GM18507 (cell line): ENCODE measurements around the gene COMMD9.
"Not testable (repeated sequence)": the region's sequence is repeated elsewhere in the genome, so short reads cannot be mapped to it uniquely, and the experiment has no call there.

Source experiments
- DNase-seq: peaks from one replicate; pipeline ENCODE4 v3.0.0; 2011; ENCODE audit warnings: low read depth; ENCODE audit not compliant: insufficient read length; ENCODE audit errors: extremely low spot score
- FAIRE-seq: peaks from 2 replicates; lab custom pipeline; 2011; peaks lifted over from hg19 to GRCh38; lab: Jason Lieb, UNC

COMMD9 gene

DNA sequence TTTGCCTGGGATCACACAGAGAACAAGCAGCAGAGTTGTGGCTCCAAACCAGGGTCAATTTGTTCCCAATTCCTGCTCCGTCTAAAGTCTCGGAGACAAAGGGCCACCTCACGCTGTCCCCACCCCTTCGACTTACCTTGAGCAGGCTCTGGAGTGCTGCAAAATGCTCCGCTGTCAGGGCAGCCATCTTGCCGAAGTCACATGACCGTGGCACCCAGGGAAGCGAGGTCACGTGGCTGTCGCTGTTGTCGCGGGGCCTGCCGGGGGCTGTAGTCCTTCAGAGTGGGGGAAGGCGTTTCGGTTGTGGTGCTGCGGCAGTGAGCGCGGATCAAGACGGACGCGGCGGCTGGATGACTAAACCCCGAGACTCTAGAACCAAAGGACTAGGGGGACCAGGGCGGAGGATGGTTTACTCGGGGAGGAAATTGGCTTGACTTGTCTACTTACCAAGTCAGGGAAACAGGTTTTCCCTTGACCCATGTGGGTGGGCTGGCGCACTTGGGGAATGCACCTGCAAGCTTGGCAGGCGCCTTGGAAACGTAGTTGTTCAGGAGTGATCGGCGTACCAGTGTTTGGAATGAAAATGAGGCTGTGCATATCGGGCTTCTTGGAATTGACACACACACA is at the start of gene COMMD9:
TSS of gene COMMD9 (minus strand) at position 199 of the 627 bp plus-strand sequence. CDS start at position 187, 12 bp downstream.
- DNase-seq (peak; percentile 92), FAIRE-seq (peak; percentile 95)

DNA sequence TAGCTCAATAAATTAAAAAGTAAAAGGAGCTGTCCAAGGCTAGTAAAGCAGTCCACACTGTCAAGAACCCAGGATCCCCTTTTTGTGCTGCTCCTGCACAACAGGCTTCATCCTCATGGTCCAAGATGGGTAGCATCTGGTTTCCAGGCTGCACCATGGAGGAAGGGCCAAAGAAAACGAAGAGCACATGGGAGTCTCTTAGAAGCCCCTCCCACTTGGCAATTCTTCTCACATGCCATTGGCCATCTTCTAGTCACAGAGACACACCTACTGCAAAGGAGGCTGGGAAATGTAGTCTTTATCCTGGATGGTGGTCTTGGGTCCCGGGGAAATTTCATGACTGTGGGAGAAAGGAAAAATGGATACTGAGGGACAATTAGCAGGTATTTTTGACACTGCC is 44.7 kb upstream of the COMMD9 start:
- DNase-seq (no peak), FAIRE-seq (no peak)

GRCh38 chr11:36333468-36333867 is 44.2 kb upstream of the COMMD9 start:
- DNase-seq (no peak), FAIRE-seq (no peak)

DNA sequence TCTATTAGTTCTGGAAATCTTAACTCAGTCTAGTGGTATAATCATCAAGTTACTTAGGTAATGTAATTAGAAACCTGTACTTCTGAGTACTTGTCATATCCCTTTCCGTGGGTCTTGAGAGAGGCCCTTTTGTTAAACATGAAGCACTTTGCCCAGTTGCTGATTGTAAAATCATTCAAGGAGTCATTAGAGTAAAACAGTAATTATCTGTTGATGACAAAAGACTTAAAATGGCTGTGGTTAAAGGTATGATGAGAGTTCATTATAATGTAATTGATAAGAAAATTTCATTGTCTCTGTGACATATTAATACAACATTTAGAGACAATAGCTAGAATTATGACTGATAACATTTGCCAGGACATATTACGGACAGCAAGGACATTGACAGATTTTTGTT is 41.2 kb upstream of the COMMD9 start:
- DNase-seq (no peak), FAIRE-seq (no peak)

DNA sequence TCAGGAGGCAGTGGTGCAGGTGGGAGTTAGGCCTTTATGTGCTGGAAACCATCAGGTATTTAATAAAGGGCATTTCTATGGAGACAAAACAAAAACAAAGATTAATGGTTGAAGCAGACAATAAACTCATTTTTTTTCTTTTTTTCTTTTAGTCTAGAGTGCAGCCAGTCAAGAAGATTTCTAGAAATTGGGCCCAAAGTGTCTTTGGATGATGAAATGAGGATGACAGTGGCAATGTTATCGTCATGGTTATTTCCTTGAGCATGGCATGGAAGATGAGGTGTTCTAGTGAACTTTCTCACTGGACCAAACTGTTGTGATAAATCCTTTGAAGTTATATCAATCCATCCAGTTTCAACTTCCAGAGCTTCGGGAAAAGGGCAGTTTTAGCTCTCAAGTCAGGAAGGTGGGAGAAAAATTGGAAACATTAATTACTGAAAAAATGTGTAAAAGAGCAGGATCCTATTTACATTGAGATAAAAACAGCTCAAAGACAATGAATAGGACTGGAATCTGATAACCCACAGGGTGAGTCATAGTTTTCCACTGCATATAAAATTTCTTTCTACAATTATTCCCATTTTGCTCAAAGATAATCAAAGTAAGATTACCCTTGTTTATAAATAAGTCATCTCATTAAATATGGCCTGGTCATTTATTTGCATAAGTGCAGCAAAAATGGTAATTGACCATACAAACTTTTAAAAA is 39.9 kb upstream of the COMMD9 start:
- DNase-seq: no peak
- no peak for FAIRE-seq

DNA sequence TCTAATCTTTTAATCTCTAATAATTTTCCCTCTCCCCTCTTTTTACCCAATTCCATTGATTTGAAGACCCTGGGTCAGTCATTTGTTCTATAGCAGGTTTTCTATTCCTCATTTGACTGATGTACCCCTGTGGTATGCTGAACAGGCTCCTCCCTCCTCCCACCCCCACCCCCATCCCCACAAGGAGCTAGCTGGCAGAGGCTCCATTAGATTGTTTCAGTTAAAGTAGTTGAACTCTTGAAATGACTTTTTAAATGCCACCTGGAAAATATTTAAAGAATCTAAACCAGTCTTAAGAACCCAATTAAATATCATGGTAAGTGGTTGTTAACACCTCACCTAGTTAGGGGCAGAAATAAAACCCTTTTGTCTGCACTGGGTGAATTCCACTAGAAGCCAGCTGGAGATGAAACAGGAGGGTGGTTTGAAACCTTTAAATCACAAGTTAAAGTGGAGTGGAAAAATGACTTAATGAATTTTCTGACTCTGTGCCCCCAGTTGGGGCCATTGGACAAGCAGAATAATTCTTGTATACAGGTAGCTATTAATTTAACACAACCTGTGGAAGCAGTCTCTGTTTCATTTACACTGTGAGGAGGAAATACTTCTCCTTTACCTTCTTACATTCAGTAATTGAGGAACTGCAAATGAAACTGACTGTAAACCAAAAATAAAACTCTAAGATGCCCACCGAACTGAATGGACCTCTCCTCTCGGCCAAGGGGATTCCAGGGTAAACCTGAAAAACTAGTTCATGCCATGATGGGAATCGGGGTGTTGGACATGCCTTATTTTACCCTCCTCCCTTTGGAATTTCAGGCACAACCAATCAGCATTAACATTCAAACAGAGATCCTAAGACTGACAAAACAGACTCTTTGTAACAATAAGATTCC is 37.5 kb upstream of the COMMD9 start:
- FAIRE-seq: peak; percentile 63
- no peak for DNase-seq

GRCh38 chr11:36325403-36325802 is 36.2 kb upstream of the COMMD9 start:
- not testable (repeated sequence) for FAIRE-seq, DNase-seq

GRCh38 chr11:36324956-36325355 is 35.7 kb upstream of the COMMD9 start:
- FAIRE-seq, DNase-seq: not testable (repeated sequence)

- DNase-seq (no peak), FAIRE-seq (no peak)
Observed at GRCh38 chr11:36317992-36318391, 28.8 kb upstream of the COMMD9 start.

GRCh38 chr11:36316049-36316448 is 26.8 kb upstream of the COMMD9 start:
- no peak for FAIRE-seq

GRCh38 chr11:36314434-36314767 is 25.2 kb upstream of the COMMD9 start:
- no peak for DNase-seq
- no peak for FAIRE-seq

More at GRCh38 chr11:36316049-36316448, 26.8 kb upstream of the COMMD9 start:
- no peak for DNase-seq

DNA sequence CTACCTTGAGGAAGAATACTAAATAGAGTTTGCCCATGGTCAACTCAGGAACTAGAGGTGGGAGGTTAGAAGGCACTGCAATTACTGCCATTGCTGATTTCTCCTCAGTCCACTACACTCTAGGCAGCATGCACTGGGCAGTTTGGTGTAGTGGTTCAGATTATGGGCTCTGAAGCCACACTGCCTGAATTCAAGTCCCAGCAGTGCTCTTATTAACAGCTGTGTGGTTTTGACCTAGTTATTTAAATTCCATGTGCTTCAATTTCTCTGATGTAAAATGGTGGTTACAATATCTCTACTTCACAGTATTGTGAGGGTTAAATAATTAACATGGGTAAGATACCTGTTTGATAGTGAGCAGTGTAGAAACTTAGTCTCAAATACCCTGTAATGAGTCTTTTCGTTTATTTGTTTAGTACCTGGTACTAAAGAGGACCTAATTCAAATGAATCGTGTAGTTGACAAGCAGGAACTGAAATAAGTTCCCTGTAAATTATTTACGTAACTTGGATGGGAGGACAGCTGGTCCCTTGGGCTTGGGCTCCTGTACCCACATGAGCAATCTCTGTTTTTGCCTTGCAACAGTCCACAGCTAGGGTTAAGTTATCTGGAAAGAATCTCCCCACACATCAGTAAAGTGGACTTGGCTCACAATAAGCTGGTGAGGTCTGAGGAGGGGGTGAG is 24.7 kb upstream of the COMMD9 start:
- FAIRE-seq (no peak), DNase-seq (no peak)

GRCh38 chr11:36312611-36313472 is 23.6 kb upstream of the COMMD9 start:
- FAIRE-seq: peak; percentile 21
- no peak for DNase-seq

GRCh38 chr11:36311926-36312595 is 22.8 kb upstream of the COMMD9 start:
- FAIRE-seq: no peak
- DNase-seq: no peak

- no peak for DNase-seq
- no peak for FAIRE-seq
Observed at GRCh38 chr11:36309779-36310178, 20.6 kb upstream of the COMMD9 start.

- no peak for DNase-seq
- no peak for FAIRE-seq
Observed at GRCh38 chr11:36308577-36308976, 19.4 kb upstream of the COMMD9 start.

- peak; percentile 64 for FAIRE-seq
- no peak for DNase-seq
Observed at GRCh38 chr11:36306888-36307287, 17.7 kb upstream of the COMMD9 start.

DNA sequence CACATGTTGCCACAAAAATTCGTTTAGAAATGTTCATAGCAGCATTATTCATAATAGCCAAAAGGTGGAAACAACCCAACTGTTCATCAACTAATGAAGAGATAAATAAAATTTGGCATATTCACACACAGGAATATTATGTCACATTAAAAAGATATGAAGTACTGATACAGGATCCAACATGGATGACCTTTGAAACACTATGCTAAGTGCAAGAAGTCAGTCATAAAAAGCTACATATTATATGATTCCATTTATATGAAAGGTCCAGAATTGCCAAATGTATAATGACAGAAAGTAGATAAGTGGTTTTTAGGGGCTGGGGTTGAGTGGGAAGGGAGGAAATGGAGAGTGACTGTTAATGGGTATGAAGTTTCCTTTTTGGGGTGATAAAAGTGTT is 15.8 kb upstream of the COMMD9 start:
- no peak for FAIRE-seq
- DNase-seq: no peak
